HG02973 (cell line): ENCODE results near the gene LPCAT1.
"Not testable (repeated sequence)": the region's sequence is repeated elsewhere in the genome, so short reads cannot be mapped to it uniquely, and the experiment has no call there.

Experiments used
- ATAC-seq: cut with Tn5 transposase; IDR thresholded peaks from one replicate; pipeline ENCODE4 v1.9.1; 2021; ENCODE audit warnings: moderate library complexity; ENCODE audit not compliant: unreplicated experiment

Gene LPCAT1

DNA sequence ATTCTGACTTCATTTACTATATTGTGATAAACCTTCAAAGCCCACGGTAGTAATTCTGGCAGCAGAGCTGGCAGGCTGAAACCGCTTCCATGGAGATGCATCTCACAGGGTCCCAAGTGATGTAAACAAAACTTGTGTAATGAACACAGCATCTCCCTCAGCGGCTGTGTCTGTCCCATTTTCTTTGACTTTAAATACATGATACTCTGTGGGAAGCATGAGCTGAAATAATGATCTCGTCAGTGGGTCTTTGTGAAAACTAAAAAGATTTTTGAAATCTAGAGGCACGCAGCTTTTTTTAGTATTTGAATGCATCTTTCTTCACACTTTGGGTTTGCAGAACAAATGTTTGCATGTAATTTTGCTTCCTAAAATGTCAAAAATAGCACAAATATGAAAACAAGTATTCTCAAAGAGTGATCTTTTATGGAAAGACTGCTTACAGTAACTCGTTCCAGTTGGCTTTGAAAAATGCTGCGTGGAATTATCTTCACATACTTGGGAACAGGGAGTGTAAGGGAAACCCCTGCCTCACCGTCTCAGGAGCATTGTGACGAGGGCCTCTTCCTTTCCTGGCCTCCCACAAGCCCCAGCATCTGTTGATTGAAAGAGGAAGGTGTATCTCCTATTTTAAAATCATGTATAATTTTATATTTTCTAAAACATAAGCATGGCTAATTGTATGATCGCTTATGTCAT lies 18.1 kb upstream of the LPCAT1 start:
- no peak for ATAC-seq

GRCh38 chr5:1540831-1541701 lies 17.3 kb upstream of the LPCAT1 start:
- ATAC-seq = no peak

GRCh38 chr5:1540166-1540565 lies 16.4 kb upstream of the LPCAT1 start:
- ATAC-seq = no peak

DNA sequence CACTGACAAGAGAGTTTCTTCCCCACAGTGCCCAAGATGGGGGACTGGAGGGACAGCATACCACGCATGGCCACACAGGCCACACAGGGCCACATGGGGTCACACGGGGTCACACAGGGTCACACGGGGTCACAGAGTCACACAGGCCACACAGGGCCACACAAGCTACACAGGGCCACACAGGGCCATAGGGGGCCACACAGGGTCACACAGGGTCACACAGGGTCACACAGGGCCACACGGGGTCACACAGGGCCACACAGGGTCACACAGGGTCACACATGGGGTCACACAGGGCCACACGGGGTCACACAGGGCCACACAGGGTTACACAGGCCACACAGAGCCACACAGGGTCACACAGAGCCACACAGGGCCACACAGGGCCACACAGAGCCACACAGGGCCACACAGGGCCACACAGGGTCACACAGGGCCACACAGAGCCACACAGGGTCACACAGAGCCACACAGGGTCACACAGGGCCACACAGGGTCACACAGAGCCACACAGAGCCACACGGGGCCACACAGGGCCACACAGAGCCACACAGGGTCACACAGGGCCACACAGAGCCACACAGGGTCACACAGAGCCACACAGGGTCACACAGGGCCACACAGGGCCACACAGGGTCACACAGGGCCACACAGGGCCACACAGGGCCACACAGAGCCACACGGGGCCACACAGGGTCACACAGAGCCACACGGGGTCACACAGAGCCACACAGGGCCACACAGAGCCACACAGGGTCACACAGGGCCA lies 15.8 kb upstream of the LPCAT1 start:
- ATAC-seq = not testable (repeated sequence)

DNA sequence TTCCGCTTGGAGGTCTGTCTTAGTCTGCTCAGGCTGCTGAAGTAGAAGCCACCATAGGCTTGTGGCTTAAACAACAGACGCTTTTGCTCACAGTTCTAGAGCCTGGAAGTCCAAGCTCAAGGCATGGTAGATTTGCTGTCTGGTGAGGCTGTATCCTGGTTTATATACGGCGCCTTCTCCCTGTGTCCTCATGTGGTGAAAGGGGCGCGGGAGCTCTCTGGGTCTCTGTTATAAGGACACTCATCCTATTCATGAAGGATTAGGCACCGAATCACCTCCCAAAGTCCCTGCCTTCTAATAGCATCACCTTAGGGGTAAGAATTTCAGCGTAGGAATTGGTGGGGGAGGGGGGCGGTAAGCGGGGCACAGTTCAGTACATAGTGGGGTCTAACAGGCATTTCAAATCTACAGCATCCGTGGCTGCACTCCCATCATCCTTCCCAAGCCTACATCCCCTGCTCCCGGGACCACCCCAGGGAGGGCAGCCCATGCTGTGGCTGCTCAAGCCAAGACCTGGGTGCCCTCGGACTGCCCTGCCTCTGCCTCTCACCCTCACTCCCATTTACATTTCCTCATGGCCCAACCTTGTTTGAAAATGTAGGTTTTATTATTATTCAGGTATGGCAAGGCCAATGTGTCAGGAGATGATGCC lies 15.1 kb upstream of the LPCAT1 start:
- ATAC-seq = no peak

- no peak for ATAC-seq
Observed at GRCh38 chr5:1538276-1538675, 14.5 kb upstream of the LPCAT1 start.

GRCh38 chr5:1537603-1538154 lies 13.9 kb upstream of the LPCAT1 start:
- no peak for ATAC-seq

DNA sequence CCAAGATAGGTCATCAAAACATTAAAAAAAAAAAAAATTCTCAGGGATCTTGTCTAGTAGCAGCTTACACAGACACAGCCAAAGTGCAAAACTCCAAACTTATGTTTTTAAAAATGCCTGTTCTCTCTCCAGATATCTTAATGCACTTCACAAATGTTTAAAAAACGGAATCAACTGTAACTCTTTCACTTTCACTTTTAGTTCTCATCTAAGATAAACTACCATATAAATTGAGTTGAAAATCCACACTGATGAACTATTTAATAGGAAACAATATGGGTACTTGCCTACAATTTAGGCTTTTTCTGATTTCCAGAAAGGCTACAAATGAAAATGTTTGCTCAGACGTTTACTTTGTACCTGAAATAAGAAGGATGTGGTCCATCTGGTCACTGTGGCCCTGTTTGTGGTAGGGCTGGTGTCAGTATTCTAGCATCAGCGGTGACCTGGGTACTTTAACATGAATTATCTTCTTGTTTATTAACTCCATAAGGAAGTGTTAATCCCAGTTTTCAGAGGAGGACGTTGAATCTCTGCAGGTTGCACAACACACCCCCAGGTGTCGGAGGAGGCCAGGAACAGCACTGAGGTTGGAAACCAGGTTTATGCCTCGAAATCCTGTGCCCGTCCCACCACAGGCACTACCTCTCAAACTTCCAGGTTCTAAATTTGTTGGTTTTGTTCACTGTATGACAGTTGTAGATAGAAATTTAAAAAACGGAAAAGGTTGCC lies 13.3 kb upstream of the LPCAT1 start:
- no peak for ATAC-seq

DNA sequence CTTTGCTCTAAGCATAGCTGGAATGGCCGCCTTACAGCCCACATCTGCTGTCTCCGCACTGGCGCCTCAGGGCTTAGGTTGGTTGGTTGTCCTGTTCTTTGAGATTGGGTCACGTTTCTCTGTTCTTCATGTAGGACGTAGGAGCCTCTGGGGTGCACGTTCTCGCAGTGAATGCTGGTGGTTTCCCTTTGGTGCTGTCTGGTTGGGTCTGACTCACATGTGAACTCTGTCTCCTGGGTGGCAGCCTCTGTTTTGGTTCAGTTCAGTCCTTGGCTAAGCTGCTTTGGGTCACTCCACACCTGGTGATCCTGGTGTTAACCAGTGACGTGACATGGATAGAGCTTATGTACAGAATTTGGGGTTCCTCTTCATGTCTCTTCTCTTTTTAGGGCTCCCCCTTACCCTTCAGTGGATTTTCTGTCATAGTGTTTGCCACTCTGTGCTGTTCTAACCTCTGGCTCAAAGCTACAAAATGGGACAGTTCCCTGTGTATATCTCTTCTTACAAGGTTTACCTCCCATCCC lies 12.6 kb upstream of the LPCAT1 start:
- ATAC-seq = peak; percentile 98

GRCh38 chr5:1535646-1536045 lies 11.9 kb upstream of the LPCAT1 start:
- ATAC-seq = no peak

GRCh38 chr5:1532384-1532783 lies 8.6 kb upstream of the LPCAT1 start:
- ATAC-seq = no peak

DNA sequence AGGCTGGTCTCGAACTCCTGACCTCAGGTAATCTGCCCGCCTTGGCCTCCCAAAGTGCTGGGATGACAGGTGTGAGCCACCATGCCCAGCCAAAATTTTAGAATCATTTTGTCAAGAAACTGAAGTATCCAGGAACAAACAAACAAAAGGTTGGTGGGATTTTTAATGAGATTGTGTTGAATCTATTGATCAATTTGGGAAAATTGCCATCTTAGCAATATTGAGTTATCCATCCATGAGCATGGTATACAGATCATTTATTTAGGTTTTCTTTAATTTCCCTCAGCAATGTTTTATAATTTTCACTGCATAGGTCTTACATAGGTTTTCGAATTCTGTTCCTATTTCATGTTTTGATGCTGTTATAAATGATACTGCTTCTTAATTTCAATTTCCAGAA lies 5.7 kb upstream of the LPCAT1 start:
- no peak for ATAC-seq

GRCh38 chr5:1527533-1528205 lies 3.9 kb upstream of the LPCAT1 start:
- ATAC-seq = no peak

DNA sequence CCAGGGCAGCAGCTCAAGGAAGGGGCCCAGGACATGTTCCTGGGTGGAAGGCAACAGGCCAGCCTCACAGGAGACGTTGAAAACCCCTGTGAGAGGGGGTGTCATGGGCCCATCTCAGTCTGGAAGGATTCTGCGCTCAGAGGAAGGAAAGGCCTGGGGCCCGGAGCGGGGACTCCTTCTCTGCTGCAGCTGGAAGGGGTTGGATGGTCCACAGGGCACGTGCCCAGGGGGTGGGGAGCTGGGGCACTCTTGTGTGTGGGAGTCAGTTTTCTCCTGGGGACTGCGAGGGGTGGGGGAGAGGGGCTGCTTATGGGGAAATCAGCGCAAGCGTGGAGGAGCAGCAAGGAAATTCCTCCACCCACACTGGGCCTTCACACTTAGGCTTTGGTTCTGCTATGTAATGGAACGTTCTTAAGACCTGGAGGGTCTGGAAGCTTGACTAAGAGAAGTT lies 2.9 kb upstream of the LPCAT1 start:
- ATAC-seq = no peak

GRCh38 chr5:1526190-1526631 lies 2.5 kb upstream of the LPCAT1 start:
- no peak for ATAC-seq

- ATAC-seq = no peak
Observed at GRCh38 chr5:1525624-1526189, 1.9 kb upstream of the LPCAT1 start.

DNA sequence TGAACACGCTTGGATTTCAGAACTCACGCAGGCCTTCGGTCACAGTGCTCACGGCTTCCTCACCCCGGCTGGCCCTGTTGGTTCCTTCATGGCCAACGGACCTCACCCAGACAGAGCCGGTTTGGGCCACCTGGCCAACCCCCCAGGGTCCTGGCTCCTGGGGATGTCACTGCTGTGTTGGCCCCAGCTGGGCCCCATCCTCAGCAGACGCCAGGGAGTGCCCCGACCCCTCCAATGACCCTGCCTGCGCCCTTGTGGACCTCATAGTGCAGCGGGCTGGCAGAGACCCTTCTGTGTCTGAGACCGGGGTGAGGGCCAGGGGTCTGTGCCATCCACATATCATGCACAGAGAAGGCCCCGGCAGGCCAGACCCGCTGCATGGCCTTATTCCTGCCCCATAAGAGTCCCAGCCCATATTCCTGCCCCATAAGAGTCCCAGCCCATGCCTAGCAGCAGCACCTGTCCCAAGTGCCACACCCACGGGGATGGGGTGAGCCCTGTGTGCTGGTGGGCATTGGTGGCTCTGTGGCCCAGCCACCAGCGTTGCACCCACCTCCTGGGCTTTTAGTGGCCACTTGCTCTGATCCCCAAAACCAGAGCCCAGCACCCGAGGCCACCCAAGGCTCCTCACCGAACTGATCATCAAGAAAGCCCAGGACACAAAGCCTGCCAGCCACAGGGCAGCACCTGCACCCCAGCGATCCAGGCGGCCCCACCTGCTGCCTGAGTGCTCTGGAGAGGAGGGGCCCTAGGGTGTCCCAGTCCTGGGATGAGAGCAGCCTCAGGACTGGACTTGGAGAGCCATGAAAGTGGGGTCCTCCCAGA lies 1.3 kb upstream of the LPCAT1 start:
- no peak for ATAC-seq

DNA sequence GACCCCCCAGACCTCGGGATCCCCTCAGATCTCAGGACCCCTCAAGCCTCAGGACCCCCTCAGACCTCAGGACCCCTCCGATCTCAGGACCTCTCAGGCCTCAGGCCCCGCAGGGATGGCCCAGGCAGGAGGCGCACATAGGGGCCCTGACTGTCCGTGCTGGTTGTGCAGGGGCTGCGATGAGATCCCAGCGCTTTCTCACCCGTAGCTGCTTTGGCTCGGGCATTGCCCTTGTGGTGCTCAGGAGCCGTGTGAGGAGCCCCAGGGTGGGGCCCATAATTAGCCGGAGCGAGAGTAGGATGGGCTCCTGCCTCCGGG lies 680 bp upstream of the LPCAT1 start:
- no peak for ATAC-seq
